Type B pancreatic cell (in vitro differentiated cells): Measurements from ENCODE around the gene PPP2R2B. TPM values are rescaled to one million over a fixed set of nuclear protein-coding genes. Genes with fewer than 3 reads are reported as not detected.

Experiments
- DNase-seq: peaks from one replicate; pipeline ENCODE4 v3.0.0; 2021; ENCODE audit warnings: mixed read lengths; ENCODE audit not compliant: unreplicated experiment; ENCODE audit errors: extremely low spot score
- H3K27ac Mint-ChIP-seq: 2 replicates; pipeline ENCODE4 v1.8.0; 2021; ENCODE audit warnings: mild to moderate bottlenecking, mixed read lengths
- H3K27me3 Mint-ChIP-seq: 2 replicates; pipeline ENCODE4 v1.8.0; 2021; ENCODE audit warnings: mixed read lengths
- H3K36me3 Mint-ChIP-seq: 2 replicates; pipeline ENCODE4 v1.8.0; 2021; ENCODE audit warnings: mixed read lengths
- H3K4me1 Mint-ChIP-seq: one replicate; pipeline ENCODE4 v1.8.0; 2021; ENCODE audit warnings: mixed read lengths; ENCODE audit not compliant: unreplicated experiment
- H3K4me3 Mint-ChIP-seq: 2 replicates; pipeline ENCODE4 v1.8.0; 2021; ENCODE audit warnings: mild to moderate bottlenecking, mixed read lengths
- H3K9me3 Mint-ChIP-seq: 2 replicates; pipeline ENCODE4 v1.8.0; 2021; ENCODE audit warnings: mixed read lengths
- total RNA-seq: library from RNA; stranded (reverse); gene quantifications from 2 replicates; pipeline ENCODE4 v1.2.1, GENCODE V29; 2021; ENCODE audit warnings: low replicate concordance
- TF ChIP-seq, protein P1 (sequence below): fragments of 200-600 bp; sonication (generic); conservative IDR thresholded peaks from 2 replicates; pipeline ENCODE4 v1.5.0; 2021; ENCODE audit warnings: antibody characterized with exemption, mild to moderate bottlenecking

The PPP2R2B gene
- total RNA-seq, 1 donor from 2014 or later = 29.1 TPM

DNA sequence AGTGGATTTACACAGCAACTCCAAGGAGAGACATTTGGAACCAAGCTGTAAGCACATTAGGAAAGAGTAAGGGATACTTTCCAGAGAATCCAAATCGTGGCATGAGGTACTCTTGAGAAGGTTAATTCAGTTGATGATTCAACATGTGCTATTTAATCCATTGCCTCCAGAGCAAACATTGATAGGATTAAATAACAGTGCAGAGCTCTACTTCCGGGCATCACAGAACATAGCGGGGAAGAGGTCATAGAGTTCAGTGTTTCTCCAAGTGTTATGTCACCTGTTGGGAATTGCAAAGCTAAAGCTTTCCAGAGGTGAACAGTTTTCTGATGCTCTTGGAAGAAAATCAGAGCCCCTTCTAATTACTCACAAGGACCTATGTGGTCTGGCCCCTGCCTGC is 127.5 kb downstream of the PPP2R2B start:
- Mint-ChIP-seq H3K9me3 (no peaks in the 10 kb centered on the region), H3K27ac (no peak overlapping the region), H3K36me3 (peaks cover 8% of the 10 kb centered on the region), H3K4me3 (no peak overlapping the region), H3K27me3 (peaks cover 8% of the 10 kb centered on the region), H3K4me1 (peaks cover 17% of the 10 kb centered on the region)
- no peak for DNase-seq
- TF ChIP-seq, protein P1, sequence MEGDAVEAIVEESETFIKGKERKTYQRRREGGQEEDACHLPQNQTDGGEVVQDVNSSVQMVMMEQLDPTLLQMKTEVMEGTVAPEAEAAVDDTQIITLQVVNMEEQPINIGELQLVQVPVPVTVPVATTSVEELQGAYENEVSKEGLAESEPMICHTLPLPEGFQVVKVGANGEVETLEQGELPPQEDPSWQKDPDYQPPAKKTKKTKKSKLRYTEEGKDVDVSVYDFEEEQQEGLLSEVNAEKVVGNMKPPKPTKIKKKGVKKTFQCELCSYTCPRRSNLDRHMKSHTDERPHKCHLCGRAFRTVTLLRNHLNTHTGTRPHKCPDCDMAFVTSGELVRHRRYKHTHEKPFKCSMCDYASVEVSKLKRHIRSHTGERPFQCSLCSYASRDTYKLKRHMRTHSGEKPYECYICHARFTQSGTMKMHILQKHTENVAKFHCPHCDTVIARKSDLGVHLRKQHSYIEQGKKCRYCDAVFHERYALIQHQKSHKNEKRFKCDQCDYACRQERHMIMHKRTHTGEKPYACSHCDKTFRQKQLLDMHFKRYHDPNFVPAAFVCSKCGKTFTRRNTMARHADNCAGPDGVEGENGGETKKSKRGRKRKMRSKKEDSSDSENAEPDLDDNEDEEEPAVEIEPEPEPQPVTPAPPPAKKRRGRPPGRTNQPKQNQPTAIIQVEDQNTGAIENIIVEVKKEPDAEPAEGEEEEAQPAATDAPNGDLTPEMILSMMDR = no peak

DNA sequence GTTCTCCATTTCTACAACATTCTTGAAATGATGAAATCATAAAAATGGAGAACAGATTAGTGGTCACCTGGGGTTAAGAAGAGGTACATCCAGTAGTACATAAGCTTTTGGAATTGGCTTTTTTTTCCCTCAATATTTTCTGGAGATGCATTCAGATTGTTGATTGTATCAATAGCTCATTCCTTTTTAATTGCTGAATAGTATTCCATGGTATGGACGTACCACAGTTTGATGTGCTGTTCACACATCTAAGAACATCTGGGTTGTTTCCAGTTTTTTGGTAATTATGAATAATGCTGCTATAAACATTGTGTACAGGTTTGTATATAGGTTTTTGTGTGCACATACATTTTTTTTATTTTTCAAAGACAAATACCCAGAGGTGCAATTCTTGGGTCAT is 130.0 kb downstream of the PPP2R2B start:
- DNase-seq = no peak
- TF ChIP-seq, protein P1 = no peak
- peaks cover 10% of the 10 kb centered on the region for H3K27me3 Mint-ChIP-seq
- no peak overlapping the region for H3K4me3 Mint-ChIP-seq
- H3K36me3 Mint-ChIP-seq = peaks cover 8% of the 10 kb centered on the region
- no peaks in the 10 kb centered on the region for H3K9me3 Mint-ChIP-seq
- H3K4me1 Mint-ChIP-seq = peaks cover 30% of the 10 kb centered on the region
- H3K27ac Mint-ChIP-seq = no peak overlapping the region

DNA sequence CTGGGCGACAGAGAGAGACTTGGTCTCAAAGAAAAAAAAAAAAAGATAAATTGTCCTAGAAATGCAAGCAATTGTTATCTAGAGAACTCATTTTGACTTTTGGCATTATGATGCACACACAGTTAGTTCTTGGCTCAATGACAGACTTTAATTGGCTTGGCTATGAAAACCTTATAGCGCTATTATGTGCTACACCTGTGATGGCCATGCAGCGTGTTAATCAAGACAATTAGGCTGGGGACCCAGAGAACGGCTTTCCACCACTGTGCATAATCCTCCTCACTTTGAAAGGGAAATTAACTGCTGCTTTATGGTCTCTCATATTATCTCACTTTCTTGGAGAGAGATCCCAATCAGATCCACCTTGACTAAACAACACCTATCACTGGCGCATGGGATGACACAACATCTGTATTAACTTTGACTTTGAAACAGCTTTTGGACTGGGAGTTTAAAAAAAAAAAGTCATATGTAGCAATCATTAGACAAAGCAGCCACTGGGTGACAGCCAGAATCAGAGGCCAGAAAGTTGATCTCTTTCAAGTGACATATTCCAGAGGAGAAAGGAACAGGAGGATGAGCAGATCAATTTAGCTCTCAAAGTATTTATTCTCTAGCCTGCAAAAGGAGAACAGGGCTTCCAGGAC is 132.5 kb downstream of the PPP2R2B start:
- TF ChIP-seq, protein P1 = no peak
- Mint-ChIP-seq H3K4me3 (no peak overlapping the region), H3K27ac (no peak overlapping the region), H3K9me3 (no peaks in the 10 kb centered on the region), H3K36me3 (peaks cover 3% of the 10 kb centered on the region), H3K4me1 (peaks cover 18% of the 10 kb centered on the region), H3K27me3 (peaks cover 7% of the 10 kb centered on the region)
- no peak for DNase-seq

DNA sequence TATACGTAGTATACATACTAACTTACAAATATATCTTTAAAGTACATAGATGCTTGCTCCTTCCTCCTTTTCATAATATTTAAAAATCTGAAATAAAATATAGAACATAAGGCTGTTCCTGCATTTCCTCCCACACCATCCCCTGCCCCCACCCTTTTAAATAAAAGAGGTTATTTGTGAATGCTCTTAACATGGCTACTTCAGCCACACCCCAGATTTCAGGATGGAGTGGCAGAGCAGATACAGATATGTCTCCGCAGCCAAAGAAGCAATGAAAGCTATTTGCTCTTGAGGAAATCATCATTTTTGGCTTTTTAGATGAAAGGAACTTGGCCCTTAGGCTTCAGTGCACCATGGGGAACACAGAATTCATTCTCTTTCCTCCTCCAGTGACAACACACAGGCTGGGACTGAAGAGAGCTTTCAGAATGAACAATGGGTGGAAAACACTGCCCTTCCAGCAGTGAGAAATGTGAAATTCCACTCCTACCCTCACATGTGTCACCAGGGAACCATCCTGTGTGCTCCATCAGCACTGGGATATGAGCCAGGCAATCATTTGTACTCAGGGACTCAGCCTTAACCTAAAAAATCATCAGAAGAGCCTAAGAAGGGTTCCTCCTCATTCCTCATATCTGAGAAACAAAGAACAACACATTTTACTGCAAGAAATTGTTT is 134.3 kb downstream of the PPP2R2B start:
- no peak for DNase-seq
- H3K27ac Mint-ChIP-seq = peak overlapping the region; percentile 46
- TF ChIP-seq, protein P1 = no peak
- no peak overlapping the region for H3K4me3 Mint-ChIP-seq
- H3K9me3 Mint-ChIP-seq = no peaks in the 10 kb centered on the region
- peaks cover 18% of the 10 kb centered on the region for H3K4me1 Mint-ChIP-seq
- H3K27me3 Mint-ChIP-seq = peaks cover 10% of the 10 kb centered on the region
- H3K36me3 Mint-ChIP-seq = peaks cover 5% of the 10 kb centered on the region

DNA sequence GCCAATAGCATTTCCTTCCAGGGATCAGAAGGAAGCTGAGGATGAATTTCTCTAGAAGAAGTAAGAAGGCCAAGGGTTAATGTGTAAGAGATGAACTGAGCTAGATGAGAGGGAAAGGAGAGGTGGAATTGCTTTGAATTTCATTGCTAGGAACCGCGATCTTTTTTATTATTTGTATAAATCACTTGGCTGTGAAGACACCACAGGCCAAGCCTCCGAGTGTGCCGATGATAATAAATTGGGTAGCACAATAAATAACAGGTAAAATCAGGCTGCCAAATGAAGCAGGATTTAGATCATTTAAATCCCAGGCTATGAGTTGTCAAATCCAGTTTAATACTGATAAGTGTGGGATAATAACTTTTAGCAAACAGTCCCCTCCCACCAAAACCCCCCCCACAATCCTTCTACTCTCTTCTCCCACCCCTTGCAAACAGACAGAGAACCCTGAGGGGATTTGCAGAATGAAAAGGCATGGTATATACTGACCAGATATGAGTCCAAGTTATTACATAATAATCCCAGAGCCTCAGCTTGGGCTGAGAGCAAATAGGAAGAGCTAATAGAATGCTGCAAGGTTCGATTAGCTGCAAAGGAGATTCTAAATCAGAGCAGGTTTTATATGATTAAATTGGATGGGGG is 143.5 kb downstream of the PPP2R2B start:
- H3K9me3 Mint-ChIP-seq = no peaks in the 10 kb centered on the region
- H3K27ac Mint-ChIP-seq = no peak overlapping the region
- peaks cover 4% of the 10 kb centered on the region for H3K27me3 Mint-ChIP-seq
- TF ChIP-seq, protein P1 = no peak
- H3K4me3 Mint-ChIP-seq = no peak overlapping the region
- peaks cover 8% of the 10 kb centered on the region for H3K36me3 Mint-ChIP-seq
- DNase-seq = no peak
- H3K4me1 Mint-ChIP-seq = peaks cover 13% of the 10 kb centered on the region
